Endothelial cell of umbilical vein (primary cell): ENCODE measurements around the gene DAP3.
"Not testable (repeated sequence)": the region's sequence is repeated elsewhere in the genome, so short reads cannot be mapped to it uniquely, and the experiment has no call there.

Experiments used
- CTCF ChIP-seq, 2 donors: IDR thresholded peaks; 1 replicate in 1 of 2; 2 replicates in 1 of 2; pipeline ENCODE4 v1.5.1; 2011; ENCODE audit warnings: low read length in 2 of 2, mild to moderate bottlenecking in 2 of 2, moderate library complexity in 2 of 2, control low read depth in 1 of 2, inconsistent platforms in 1 of 2, low read depth in 1 of 2; ENCODE audit not compliant: insufficient read depth in 1 of 2; ENCODE audit errors: extremely low read depth in 1 of 2
- GATA2 ChIP-seq: IDR thresholded peaks from 2 replicates; pipeline ENCODE4 v1.7.0; 2011; ENCODE audit warnings: low read depth, mild to moderate bottlenecking, moderate library complexity, mixed read lengths, low read length; ENCODE audit not compliant: insufficient read length, insufficient read depth
- JUN ChIP-seq: IDR thresholded peaks from 2 replicates; pipeline ENCODE4 v1.6.1; 2011; ENCODE audit warnings: borderline replicate concordance, low read depth; ENCODE audit not compliant: insufficient read length, insufficient read depth
- MAX ChIP-seq: IDR thresholded peaks from 2 replicates; pipeline ENCODE4 v1.6.1; 2011; ENCODE audit not compliant: insufficient read depth, insufficient read length
- POLR2A ChIP-seq: IDR thresholded peaks from 2 replicates; pipeline ENCODE4 v1.6.1; 2012; ENCODE audit warnings: low read depth, mild to moderate bottlenecking, control low read depth, low read length

GRCh38 chr1:155759017-155759416 lies 70.1 kb downstream of the DAP3 start:
- not testable (repeated sequence) for TF ChIP-seq CTCF (IDR thresholded peaks at IDR 0.05; ENCODE audit: extremely low read depth in 1 of 2, insufficient read depth in 1 of 2, low read depth in 1 of 2, low read length in 2 of 2); POLR2A; MAX; JUN; GATA2
